Astrocyte of the spinal cord (primary cell): Measurements from ENCODE around the gene UBASH3B.

Experiments used
- DNase-seq: peaks from one replicate; pipeline ENCODE4 v3.0.0; 2011; ENCODE audit warnings: low read depth, low spot score
- H3K4me3 ChIP-seq: 2 replicates; pipeline ENCODE4 v1.5.1; 2011; ENCODE audit warnings: low read depth, mild to moderate bottlenecking, low read length, moderate library complexity
- CTCF ChIP-seq: IDR thresholded peaks from 2 replicates; pipeline ENCODE4 v1.5.1; 2012; ENCODE audit warnings: low read depth, mild to moderate bottlenecking, low read length, inconsistent platforms
- in situ Hi-C: cut with HindIII; loops from 2 replicates; pipeline ENCODE4 v1.10.0; 2017; ENCODE audit warnings: low sequenced_read_pairs

UBASH3B gene

GRCh38 chr11:122672892-122673291 lies 17.4 kb downstream of the UBASH3B start:
- no peak overlapping the region for H3K4me3 ChIP-seq
- in situ Hi-C loops, result no loop called here
- TF ChIP-seq CTCF, result no peak
- DNase-seq, result no peak

GRCh38 chr11:122673701-122674100 lies 18.2 kb downstream of the UBASH3B start:
- in situ Hi-C loops, result no loop called here
- DNase-seq, result no peak
- H3K4me3 ChIP-seq, result no peak overlapping the region
- no peak for TF ChIP-seq CTCF

DNA sequence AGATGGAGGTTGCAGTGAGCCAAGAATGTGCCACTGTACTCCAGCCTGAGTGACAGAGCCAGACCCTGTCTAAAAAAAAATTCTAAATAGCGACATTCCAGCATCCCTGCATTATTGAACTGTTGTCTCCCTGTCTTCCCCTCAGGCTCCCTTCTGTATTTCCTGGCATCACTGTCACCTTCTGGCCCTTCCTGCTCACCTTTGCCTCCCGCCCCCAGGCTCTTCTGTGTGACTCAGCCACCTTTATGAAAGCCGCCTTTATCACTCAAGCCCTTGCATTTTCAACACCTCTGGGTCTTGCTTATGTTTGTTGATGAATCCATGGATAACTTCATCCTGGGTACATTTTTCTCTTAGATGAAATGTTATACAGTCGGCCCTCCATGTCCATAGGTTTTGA lies 21.1 kb downstream of the UBASH3B start:
- in situ Hi-C loops, result no loop called here
- no peak for DNase-seq
- no peak overlapping the region for H3K4me3 ChIP-seq
- TF ChIP-seq CTCF, result no peak

DNA sequence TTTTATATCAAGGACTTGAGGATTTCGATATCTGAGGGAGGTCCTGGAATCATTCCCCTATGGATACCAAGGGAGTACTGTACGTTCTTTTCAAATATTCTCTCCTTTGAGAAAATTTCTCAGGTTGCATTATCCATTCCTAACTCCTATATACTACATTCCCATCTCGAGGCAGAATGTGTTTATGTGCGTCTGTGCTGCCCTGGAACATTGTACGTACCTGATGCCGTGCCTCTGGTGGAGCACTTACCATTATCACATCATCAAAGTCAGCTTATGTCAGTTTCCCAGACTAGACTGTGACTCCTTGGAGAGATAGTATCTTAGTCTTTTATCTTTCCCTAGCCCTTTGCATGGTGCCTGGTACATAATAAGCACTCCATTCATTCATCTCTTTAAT lies 21.7 kb downstream of the UBASH3B start:
- in situ Hi-C loops, result no loop called here
- no peak overlapping the region for H3K4me3 ChIP-seq
- no peak for TF ChIP-seq CTCF
- no peak for DNase-seq

- H3K4me3 ChIP-seq, result no peak overlapping the region
- in situ Hi-C loops, result no loop called here
- no peak for DNase-seq
- no peak for TF ChIP-seq CTCF
Observed at GRCh38 chr11:122678406-122678805, 22.9 kb downstream of the UBASH3B start.

GRCh38 chr11:122679466-122679865 lies 23.9 kb downstream of the UBASH3B start:
- in situ Hi-C loops, result no loop called here
- no peak for DNase-seq
- TF ChIP-seq CTCF, result no peak
- H3K4me3 ChIP-seq, result no peak overlapping the region

- TF ChIP-seq CTCF, result no peak
- in situ Hi-C loops, result no loop called here
- no peak overlapping the region for H3K4me3 ChIP-seq
- no peak for DNase-seq
Observed at GRCh38 chr11:122681070-122681469, 25.5 kb downstream of the UBASH3B start.
